GM23338 (cell line): ENCODE measurements around the gene RPS28. TPM values are rescaled to one million over a fixed set of nuclear protein-coding genes. Genes with fewer than 3 reads are reported as not detected.
A peak's percentile ranks its signal among the peaks of the same experiment; 100 is the strongest.

ENCODE experiments used
- ATAC-seq: fragments of 200-7000 bp; cut with Tn5 transposase; 3 replicates; pipeline ENCODE4 v1.9.1; 2020
- DNase-seq: peaks from one replicate; pipeline ENCODE4 v3.0.0-alpha.2; 2015; ENCODE audit warnings: low spot score
- H2AFZ ChIP-seq: fragments of 200-600 bp; sonication (generic); 2 replicates; pipeline ENCODE4 v1.8.0; 2016; ENCODE audit warnings: antibody characterized with exemption, mild to moderate bottlenecking, moderate library complexity
- H3F3A ChIP-seq: fragments of 200-600 bp; sonication (generic); replicated peaks from 2 replicates; pipeline ENCODE4 v1.8.0; 2017; ENCODE audit warnings: antibody characterized with exemption, mixed run types, low read depth
- H3K27ac ChIP-seq: fragments of 200-600 bp; sonication (generic); 2 replicates; pipeline ENCODE4 v1.6.1; 2016; ENCODE audit warnings: low read depth
- H3K27me3 ChIP-seq: fragments of 200-600 bp; sonication (generic); 2 replicates; pipeline ENCODE4 v1.8.0; 2016; ENCODE audit warnings: mild to moderate bottlenecking, mixed run types, moderate library complexity; ENCODE audit not compliant: insufficient read depth
- H3K36me3 ChIP-seq: fragments of 200-600 bp; sonication (generic); 2 replicates; pipeline ENCODE4 v1.8.0; 2016; ENCODE audit warnings: mild to moderate bottlenecking; ENCODE audit not compliant: insufficient read depth
- H3K4me1 ChIP-seq: fragments of 200-600 bp; sonication (generic); 2 replicates; pipeline ENCODE4 v1.8.0; 2016; ENCODE audit warnings: mild to moderate bottlenecking, moderate library complexity; ENCODE audit not compliant: insufficient read depth
- H3K4me2 ChIP-seq: fragments of 200-600 bp; sonication (generic); 2 replicates; pipeline ENCODE4 v1.7.1; 2017; ENCODE audit warnings: mixed run types
- H3K4me3 ChIP-seq: fragments of 200-600 bp; sonication (generic); 2 replicates; pipeline ENCODE4 v1.6.1; 2016; ENCODE audit warnings: mixed run types
- H3K79me2 ChIP-seq: fragments of 200-600 bp; sonication (generic); replicated peaks from 2 replicates; pipeline ENCODE4 v1.8.0; 2017; ENCODE audit warnings: mild to moderate bottlenecking; ENCODE audit not compliant: insufficient read depth
- H3K9me2 ChIP-seq: fragments of 200-600 bp; sonication (generic); 2 replicates; pipeline ENCODE4 v1.8.0; 2017; ENCODE audit not compliant: insufficient read depth
- H4K20me1 ChIP-seq: fragments of 200-600 bp; sonication (generic); replicated peaks from 2 replicates; pipeline ENCODE4 v1.8.0; 2017; ENCODE audit warnings: mild to moderate bottlenecking; ENCODE audit not compliant: insufficient read depth
- H3K27ac Mint-ChIP-seq: 2 replicates; pipeline ENCODE4 v1.8.0; 2020; ENCODE audit warnings: inconsistent platforms, mild to moderate bottlenecking, moderate library complexity, mixed read lengths
- H3K27me3 Mint-ChIP-seq: 3 replicates; pipeline ENCODE4 v1.8.0; 2022; ENCODE audit warnings: low read depth, mild to moderate bottlenecking, moderate library complexity, mixed read lengths, inconsistent platforms; ENCODE audit not compliant: insufficient read depth, poor library complexity
- H3K36me3 Mint-ChIP-seq: 3 replicates; pipeline ENCODE4 v1.8.0; 2021; ENCODE audit warnings: low read depth, mild to moderate bottlenecking, inconsistent platforms, moderate library complexity, mixed read lengths
- H3K4me1 Mint-ChIP-seq: 3 replicates; pipeline ENCODE4 v1.8.0; 2020; ENCODE audit warnings: mild to moderate bottlenecking, inconsistent platforms, mixed read lengths
- H3K4me3 Mint-ChIP-seq: 3 replicates; pipeline ENCODE4 v1.8.0; 2021; ENCODE audit warnings: moderate library complexity, mild to moderate bottlenecking, inconsistent platforms, mixed read lengths
- H3K9me3 Mint-ChIP-seq: 3 replicates; pipeline ENCODE4 v1.8.0; 2020; ENCODE audit warnings: moderate library complexity, mild to moderate bottlenecking, inconsistent platforms, mixed read lengths
- CREB1 ChIP-seq: fragments of 250-450 bp; sonication (Bioruptor Pico); IDR thresholded peaks from 2 replicates; pipeline ENCODE4 v1.5.0; 2020; ENCODE audit warnings: low read depth, mild to moderate bottlenecking, moderate library complexity
- CTCF ChIP-seq, 2 experiments: fragments of 200-600 bp in 1 of 2; sonication (generic) in 1 of 2; conservative IDR thresholded peaks; 2 replicates each; pipeline versions ENCODE4 v1.5.1 to v1.6.1; 2016 to 2017; ENCODE audit warnings: antibody characterized with exemption in 2 of 2, low read depth in 2 of 2, mild to moderate bottlenecking in 2 of 2, moderate library complexity in 1 of 2
- ETS1 ChIP-seq: IDR thresholded peaks from 2 replicates; pipeline ENCODE4 v1.6.1; 2016; ENCODE audit warnings: antibody characterized with exemption
- EZH2 ChIP-seq: fragments of 200-600 bp; sonication (generic); IDR thresholded peaks from one replicate; pipeline ENCODE4 v1.8.0; 2017; ENCODE audit warnings: antibody characterized with exemption, mild to moderate bottlenecking, low read depth; ENCODE audit not compliant: unreplicated experiment
- POLR2AphosphoS5 ChIP-seq: IDR thresholded peaks from 2 replicates; pipeline ENCODE4 v1.6.1; 2016; ENCODE audit warnings: antibody characterized with exemption, low read depth
- REST ChIP-seq: IDR thresholded peaks from one replicate; pipeline ENCODE4 v1.6.1; 2018; ENCODE audit warnings: antibody characterized with exemption; ENCODE audit not compliant: unreplicated experiment
- STAT1 ChIP-seq: IDR thresholded peaks from one replicate; pipeline ENCODE4 v1.6.1; 2016; ENCODE audit warnings: antibody characterized with exemption; ENCODE audit not compliant: unreplicated experiment
- ZNF114 ChIP-seq: fragments of 250-450 bp; sonication (Bioruptor Pico); IDR thresholded peaks from 2 replicates; pipeline ENCODE4 v1.5.0; 2020; ENCODE audit warnings: mild to moderate bottlenecking, moderate library complexity
- polyA plus RNA-seq: library from polyadenylated mRNA; unstranded; fragments of >200 nt; fragmentation: Nextera tagmentation; extraction: Ambion mirVana; gene quantifications from 2 replicates; pipeline ENCODE4 v1.2.1, GENCODE V29; 2016
- total RNA-seq: library from RNA; depleted of rRNA; stranded (reverse); fragments of >200 nt; shearing (Covaris generic); gene quantifications from 2 replicates; pipeline ENCODE4 v1.2.3, GENCODE V29; 2014

The RPS28 gene
- total and polyA plus RNA-seq, 2 experiments from 2014 or later = 174 to 1,790 TPM

GRCh38 chr19:8363803-8364771, 42.8 kb downstream of the RPS28 start, which contains the start of gene ANGPTL4:
TSS of gene ANGPTL4 (plus strand) at chr19:8364155. CDS start at chr19:8364322, 167 bp downstream.
- H4K20me1 ChIP-seq = no peaks in the 10 kb centered on the region
- H3K9me2 ChIP-seq = no peaks in the 10 kb centered on the region
- H3K36me3 ChIP-seq = no peaks in the 10 kb centered on the region
- peak; percentile 84 for DNase-seq
- peak within 1 kb of the TSS; percentile 89 for H3K4me2 ChIP-seq
- peaks cover 6% of the 10 kb centered on the region; the same call in 1 of the 2 replicates for H3K4me1 ChIP-seq
- H3K27ac Mint-ChIP-seq = no peak within 1 kb of the TSS
- H3K4me1 Mint-ChIP-seq = peaks cover 22% of the 10 kb centered on the region
- H3F3A ChIP-seq = peaks cover 9% of the 10 kb centered on the region; the same call in 1 of the 2 replicates
- peaks cover 51% of the 10 kb centered on the region for H3K27me3 Mint-ChIP-seq
- H3K27me3 ChIP-seq = peaks cover 53% of the 10 kb centered on the region
- H2AFZ ChIP-seq = peak within 1 kb of the TSS; percentile 94
- TF ChIP-seq ETS1 (no peak), CREB1 (CRISPR knock-in tag) (no peak), CTCF (conservative IDR thresholded peaks at IDR 0.05; ENCODE audit: low read depth in 2 of 2) (0 out of 4 replicates have a peak, but pooled peaks of 1 of the 2 experiments have one; percentile 9), EZH2 (peak; percentile 29), POLR2AphosphoS5 (peak; percentile 74)
- peak; percentile 84 for ATAC-seq
- peak within 1 kb of the TSS; percentile 73 for H3K4me3 ChIP-seq
- no peaks in the 10 kb centered on the region; the same call in 2 of the 3 replicates for H3K9me3 Mint-ChIP-seq
- 0 out of 2 replicates have a peak within 1 kb of the TSS, but pooled peaks have one; percentile 27 for H3K27ac ChIP-seq
- H3K36me3 Mint-ChIP-seq = no peaks in the 10 kb centered on the region
- H3K79me2 ChIP-seq = no peaks in the 10 kb centered on the region
- peak within 1 kb of the TSS; percentile 68 for H3K4me3 Mint-ChIP-seq

- Histone ChIP-seq H3K9me2 (no peaks in the 10 kb centered on the region), H4K20me1 (no peaks in the 10 kb centered on the region), H3F3A (peaks cover 9% of the 10 kb centered on the region; the same call in 1 of the 2 replicates), H3K27me3 (peaks cover 53% of the 10 kb centered on the region), H3K4me1 (peaks cover 6% of the 10 kb centered on the region; the same call in 1 of the 2 replicates), H3K4me2 (no peak overlapping the region), H3K79me2 (no peaks in the 10 kb centered on the region), H3K36me3 (no peaks in the 10 kb centered on the region), H3K4me3 (no peak overlapping the region), H3K27ac (no peak overlapping the region), H2AFZ (no peak overlapping the region)
- Mint-ChIP-seq H3K27ac (no peak overlapping the region), H3K4me3 (no peak overlapping the region), H3K4me1 (peaks cover 22% of the 10 kb centered on the region), H3K27me3 (peaks cover 53% of the 10 kb centered on the region), H3K9me3 (no peaks in the 10 kb centered on the region; the same call in 2 of the 3 replicates), H3K36me3 (no peaks in the 10 kb centered on the region)
- DNase-seq = no peak
- ATAC-seq = no peak
- TF ChIP-seq CTCF (conservative IDR thresholded peaks at IDR 0.05; ENCODE audit: low read depth in 2 of 2) (no peak), ZNF114 (CRISPR knock-in tag) (no peak), REST (no peak), STAT1 (no peak)
Measured at GRCh38 chr19:8366121-8366581, 44.9 kb downstream of the RPS28 start.
